ENCODE measurements around the gene SPINT1.

DNA sequence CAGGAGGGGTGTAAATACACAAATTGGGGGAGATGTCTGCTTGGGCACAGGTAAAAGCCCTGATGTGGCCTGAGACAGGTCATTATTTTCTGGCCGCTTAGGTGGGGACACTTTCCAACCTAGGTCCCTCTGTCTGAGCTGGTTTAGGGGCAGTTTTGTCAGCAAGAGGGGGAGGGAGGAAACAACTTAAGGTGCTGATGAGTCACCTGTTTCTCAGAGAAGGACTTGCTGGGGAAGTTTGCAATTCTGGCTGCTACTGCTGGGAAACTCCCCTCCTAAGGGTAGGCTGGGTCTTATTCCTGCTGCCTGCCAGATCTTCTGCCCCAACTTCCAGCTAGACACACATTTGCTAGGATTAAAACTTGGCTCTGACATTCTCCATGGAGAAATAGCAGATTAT, 34.9 kb downstream of the SPINT1 start:
- no peak for TF ChIP-seq LEF1 (IDR thresholded peaks at IDR 0.05; ENCODE audit: borderline replicate concordance)
- TF ChIP-seq FOXM1 (IDR thresholded peaks at IDR 0.05; ENCODE audit: borderline replicate concordance): no peak
- no peak for TF ChIP-seq SUZ12 (IDR thresholded peaks at IDR 0.05)
- TF ChIP-seq L3MBTL2 (conservative IDR thresholded peaks at IDR 0.05): no peak
- no peak for TF ChIP-seq TARDBP (IDR thresholded peaks at IDR 0.05)
- TF ChIP-seq FOXK2 (IDR thresholded peaks at IDR 0.05): no peak
- no peak for TF ChIP-seq ZNF384 (IDR thresholded peaks at IDR 0.05)
- no peak for TF ChIP-seq BHLHE40 (IDR thresholded peaks at IDR 0.05; ENCODE audit: borderline replicate concordance)

All from HEK293T (cell line).